Mesenteric fat pad (tissue), 1 donor: ENCODE data around the gene USP9Y. TPM values are rescaled to one million over a fixed set of nuclear protein-coding genes. Genes with fewer than 3 reads are reported as not detected.

Experiments used
- total RNA-seq: library from RNA; stranded (reverse); fragmentation: NEBNext Ultra II Directional; extraction: Animal tissue kit (Norgen Biotek cat#: 25700); gene quantifications from one replicate; pipeline ENCODE4 v1.2.1, GENCODE V29; 2021
- donor health status: DM: yes; HTN: yes; CAD: no.

USP9Y gene
- total RNA-seq, 1 donor from 2014 or later = not detected

Other genes starting within 250 kb of the USP9Y start
- gene DDX3Y, start 203.6 kb downstream of the USP9Y start, total RNA-seq = not detected